ENCODE data around the gene ARSG.

Gene ARSG

GRCh38 chr17:68457168-68457538, 165.9 kb downstream of the ARSG start, which contains the start of gene WIPI1:
Gene WIPI1, minus strand, starts transcription at chr17:68457496. Its CDS starts 75 bp downstream, at chr17:68457421.
- DNase-seq: peak; percentile 82

DNA sequence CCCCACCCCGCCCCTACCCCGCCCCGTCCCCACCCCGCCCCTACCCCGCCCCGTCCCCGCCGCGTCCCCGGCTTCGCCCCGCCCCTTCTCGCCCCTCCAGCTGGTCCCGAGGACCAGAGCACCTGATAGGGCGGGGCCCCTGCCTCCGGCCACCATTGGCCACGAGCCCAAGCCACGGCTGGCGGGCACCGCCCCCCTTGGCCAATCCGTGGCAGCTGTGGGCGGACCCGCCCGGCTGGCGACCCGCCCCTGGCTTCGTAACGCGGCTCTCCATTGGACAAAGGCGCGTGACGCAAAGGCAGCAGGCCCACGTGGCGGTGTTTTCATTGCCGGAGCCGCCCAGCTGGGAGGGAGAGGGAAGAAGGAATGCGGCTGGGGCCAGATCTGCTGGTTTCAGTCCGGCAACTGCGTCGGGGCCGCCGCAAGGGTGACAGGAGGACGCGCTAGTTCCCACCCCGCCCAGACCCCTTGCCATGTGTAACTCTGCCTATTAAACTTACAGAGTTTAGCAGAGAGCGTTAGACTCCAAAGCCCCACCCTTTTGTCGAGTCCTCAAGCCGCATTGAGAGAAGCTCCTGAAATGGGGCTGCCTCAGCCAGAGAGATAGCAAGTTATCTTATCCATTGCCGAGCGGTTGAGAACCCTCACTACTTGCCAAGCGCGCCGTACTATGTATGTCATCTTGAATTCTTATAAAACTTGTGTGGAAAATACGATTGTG, 166.4 kb downstream of the ARSG start:
- DNase-seq: peak; percentile 98

- DNase-seq: no peak
Measured at GRCh38 chr17:68458260-68459036, 167.2 kb downstream of the ARSG start.

GRCh38 chr17:68459037-68459639, 167.8 kb downstream of the ARSG start:
- DNase-seq: no peak

GRCh38 chr17:68460146-68460545, 168.9 kb downstream of the ARSG start:
- DNase-seq: peak; percentile 72

DNA sequence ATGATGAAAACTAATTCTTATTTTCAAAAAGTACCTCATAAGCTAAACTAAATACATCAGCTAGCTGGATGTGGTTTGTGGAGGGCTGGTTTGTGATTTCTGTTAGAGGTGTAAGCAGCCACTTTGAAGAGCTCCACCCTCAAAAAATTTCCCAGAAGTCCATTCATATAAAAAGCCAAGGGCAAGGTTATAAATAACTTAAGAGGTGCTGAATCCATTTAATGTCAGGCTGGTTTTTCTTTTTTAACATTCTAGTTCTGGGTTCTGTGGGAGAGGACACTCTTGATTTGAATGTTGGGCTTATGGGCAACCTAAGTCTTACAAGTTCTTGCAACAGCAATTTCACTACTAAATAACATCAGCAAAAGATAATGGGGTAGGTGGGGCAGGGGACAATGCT, 169.4 kb downstream of the ARSG start:
- DNase-seq: peak; percentile 52

- no peak for DNase-seq
Measured at GRCh38 chr17:68461122-68461539, 169.8 kb downstream of the ARSG start.

DNA sequence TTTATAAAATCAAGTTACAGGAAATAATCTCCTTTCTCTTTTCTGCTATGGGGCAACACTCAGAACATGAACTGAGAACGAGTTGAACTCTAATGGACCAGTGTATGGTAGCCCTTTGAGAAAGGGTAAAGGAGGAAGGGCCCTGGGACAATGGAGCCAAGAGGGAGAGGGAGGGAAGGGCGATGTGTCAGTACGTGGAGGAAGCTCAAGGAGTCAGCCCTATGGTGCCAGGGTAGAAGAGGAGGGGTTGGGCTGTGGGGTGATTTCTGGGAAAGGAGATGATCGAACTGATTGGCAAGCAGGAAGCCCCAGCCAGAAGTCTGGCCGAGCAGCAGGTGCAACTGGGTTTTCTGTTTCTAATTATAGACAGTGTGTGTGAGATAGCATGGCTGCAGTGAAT, 170.3 kb downstream of the ARSG start:
- no peak for DNase-seq

GRCh38 chr17:68462381-68463210, 171.3 kb downstream of the ARSG start:
- peak; percentile 95 for DNase-seq

GRCh38 chr17:68463211-68464019, 172.1 kb downstream of the ARSG start:
- DNase-seq: no peak

DNA sequence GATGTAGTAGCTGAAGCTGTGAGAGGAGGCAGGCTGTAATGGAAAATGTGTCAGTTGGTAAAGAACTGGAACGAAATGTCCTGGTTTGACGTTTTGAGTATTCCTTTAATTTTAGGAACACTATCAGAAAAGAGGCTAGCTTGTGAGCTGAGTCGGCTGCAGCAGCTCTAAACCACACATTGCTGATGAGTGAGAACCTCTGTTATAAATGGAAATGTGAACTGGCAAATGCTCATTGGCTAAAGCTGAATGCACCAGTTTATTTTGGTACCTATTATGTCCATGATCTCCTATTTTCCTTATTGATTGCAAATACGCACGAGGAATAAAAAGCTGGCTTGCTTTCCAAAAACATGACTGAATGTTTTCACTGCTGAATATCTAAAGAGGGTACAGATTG, 177.0 kb downstream of the ARSG start:
- no peak for DNase-seq

- no peak for DNase-seq
Measured at GRCh38 chr17:68468788-68469187, 177.5 kb downstream of the ARSG start.

Measured in eye (tissue), 1 donor.